Measurements from ENCODE around the gene DARS1.

DARS1 gene

GRCh38 chr2:135985018-135985825 is at the start of gene DARS1:
TSS of gene DARS1 (minus strand) at chr2:135985626. CDS start at chr2:135985468, 158 bp downstream.
- DNase-seq (ENCODE audit: extremely low read depth, low read depth) = peak; percentile 73
- peak within 1 kb of the TSS; percentile 84 for H3K4me3 ChIP-seq (replicated peaks; ENCODE audit: low read depth, low read length)
- no peak for TF ChIP-seq CTCF (IDR thresholded peaks at IDR 0.05; ENCODE audit: low read depth, low read length, missing control alignments)

GRCh38 chr2:136034629-136035028 is 49.2 kb upstream of the DARS1 start:
- TF ChIP-seq CTCF (IDR thresholded peaks at IDR 0.05; ENCODE audit: low read depth, low read length, missing control alignments) = no peak
- no peak for DNase-seq (ENCODE audit: extremely low read depth, low read depth)
- H3K4me3 ChIP-seq (replicated peaks; ENCODE audit: low read depth, low read length) = no peak overlapping the region

DNA sequence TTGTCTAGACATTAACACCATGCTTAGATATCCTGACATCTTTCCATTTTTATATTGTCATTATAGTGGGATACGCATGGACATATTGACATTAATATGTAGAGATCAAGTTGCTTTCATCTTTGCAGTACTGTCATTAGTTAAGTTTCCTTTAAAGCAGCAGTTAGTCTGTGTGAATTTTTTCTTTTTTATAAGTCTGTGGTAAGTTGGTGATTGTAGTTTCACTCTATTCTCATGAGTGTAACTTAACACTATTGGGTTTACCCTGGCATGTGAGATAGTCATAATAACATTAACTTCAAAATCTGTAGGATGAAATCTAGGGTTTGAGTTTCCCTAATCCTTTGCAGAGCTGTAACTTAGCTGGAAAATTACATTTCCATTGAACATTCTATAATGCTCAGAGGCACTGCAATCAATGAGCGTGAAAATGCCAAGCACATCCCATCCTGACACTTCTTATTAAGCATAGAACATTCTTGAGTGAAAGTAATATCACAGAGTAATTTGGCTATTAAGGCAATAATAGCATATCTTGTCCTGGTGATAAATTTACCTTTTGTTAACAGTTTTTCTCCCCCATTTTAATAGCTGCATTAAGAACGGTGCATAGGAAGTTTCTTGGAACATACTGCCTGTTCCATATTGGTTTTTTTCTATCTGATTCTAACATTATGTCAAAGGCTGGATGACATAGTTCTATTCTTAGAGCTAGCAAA is 47.5 kb upstream of the DARS1 start:
- no peak for TF ChIP-seq CTCF (IDR thresholded peaks at IDR 0.05; ENCODE audit: low read depth, low read length, missing control alignments)
- H3K4me3 ChIP-seq (replicated peaks; ENCODE audit: low read depth, low read length) = no peak overlapping the region
- DNase-seq (ENCODE audit: extremely low read depth, low read depth) = no peak

DNA sequence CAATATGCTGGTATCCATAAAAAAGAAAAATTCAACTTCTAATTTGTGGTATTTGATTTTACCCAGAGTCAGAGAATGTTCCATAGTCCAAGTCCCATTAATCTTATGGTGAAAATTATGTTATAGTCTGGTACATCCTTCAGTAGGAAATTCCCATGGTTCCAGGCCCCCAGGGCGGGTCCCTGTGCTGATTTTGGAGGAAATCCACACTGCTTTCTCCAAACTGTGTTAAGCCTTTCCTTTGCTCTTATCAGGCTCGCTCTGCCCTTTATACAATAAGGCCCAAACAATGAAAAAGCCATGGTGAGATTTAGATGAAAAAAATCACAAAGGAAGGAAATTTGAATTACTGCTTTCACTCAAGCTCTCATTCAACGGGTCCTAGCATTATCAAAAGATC is 46.8 kb upstream of the DARS1 start:
- TF ChIP-seq CTCF (IDR thresholded peaks at IDR 0.05; ENCODE audit: low read depth, low read length, missing control alignments) = no peak
- no peak overlapping the region for H3K4me3 ChIP-seq (replicated peaks; ENCODE audit: low read depth, low read length)
- DNase-seq (ENCODE audit: extremely low read depth, low read depth) = no peak

DNA sequence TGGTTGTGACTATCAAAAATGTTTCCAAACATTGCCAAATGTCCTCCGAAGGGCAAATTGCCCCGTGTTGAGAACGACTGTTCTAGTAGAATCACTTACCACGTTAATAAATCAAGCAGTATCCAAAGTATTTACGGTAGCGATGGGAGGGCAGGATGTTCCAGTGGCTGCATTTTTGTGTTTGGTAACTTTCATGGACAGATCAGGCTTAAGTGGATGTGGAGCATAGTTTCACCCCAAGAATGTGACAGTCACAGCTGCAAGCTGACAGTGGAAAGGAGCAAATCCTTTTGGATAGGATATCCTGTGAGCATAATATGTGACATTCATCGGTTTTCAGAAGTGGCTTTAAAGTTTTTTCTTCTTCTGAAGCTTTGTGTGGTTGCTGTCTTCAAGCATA is 46.3 kb upstream of the DARS1 start:
- TF ChIP-seq CTCF (IDR thresholded peaks at IDR 0.05; ENCODE audit: low read depth, low read length, missing control alignments) = no peak
- H3K4me3 ChIP-seq (replicated peaks; ENCODE audit: low read depth, low read length) = no peak overlapping the region

GRCh38 chr2:136030406-136030805 is 45.0 kb upstream of the DARS1 start:
- no peak for DNase-seq (ENCODE audit: extremely low read depth, low read depth)
- H3K4me3 ChIP-seq (replicated peaks; ENCODE audit: low read depth, low read length) = no peak overlapping the region
- TF ChIP-seq CTCF (IDR thresholded peaks at IDR 0.05; ENCODE audit: low read depth, low read length, missing control alignments) = no peak

More for the DNA sequence above, 46.3 kb upstream of the DARS1 start:
- DNase-seq (ENCODE audit: extremely low read depth, low read depth) = no peak

All from HFF-Myc (cell line).